Neural crest cell (in vitro differentiated cells): ENCODE data around the gene CYB561. TPM values are rescaled to one million over a fixed set of nuclear protein-coding genes. Genes with fewer than 3 reads are reported as not detected.

ENCODE experiments used
- DNase-seq: peaks from one replicate; pipeline ENCODE4 v3.0.0; 2021; ENCODE audit warnings: low read depth, mixed read lengths, low spot score
- H3K27ac Mint-ChIP-seq: one replicate; pipeline ENCODE4 v1.8.0; 2021; ENCODE audit warnings: mild to moderate bottlenecking, mixed read lengths; ENCODE audit not compliant: unreplicated experiment
- H3K27me3 Mint-ChIP-seq: 2 replicates; pipeline ENCODE4 v1.8.0; 2021; ENCODE audit warnings: low read depth, mild to moderate bottlenecking, mixed read lengths
- H3K36me3 Mint-ChIP-seq: 2 replicates; pipeline ENCODE4 v1.8.0; 2021; ENCODE audit warnings: low read depth, mild to moderate bottlenecking, mixed read lengths
- H3K4me1 Mint-ChIP-seq: 2 replicates; pipeline ENCODE4 v1.8.0; 2021; ENCODE audit warnings: mixed read lengths
- H3K4me3 Mint-ChIP-seq: one replicate; pipeline ENCODE4 v1.8.0; 2021; ENCODE audit warnings: mild to moderate bottlenecking, mixed read lengths
- H3K9me3 Mint-ChIP-seq: 2 replicates; pipeline ENCODE4 v1.8.0; 2021; ENCODE audit warnings: mixed read lengths
- total RNA-seq: library from RNA; stranded (reverse); gene quantifications from 2 replicates; pipeline ENCODE4 v1.2.1, GENCODE V29; 2021
- TF ChIP-seq, protein P1 (sequence below): fragments of 200-600 bp; sonication (generic); conservative IDR thresholded peaks from 2 replicates; pipeline ENCODE4 v1.5.0; 2021; ENCODE audit warnings: antibody characterized with exemption, mild to moderate bottlenecking

The CYB561 gene
- total RNA-seq, 1 donor from 2014 or later = 12.2 TPM

GRCh38 chr17:63440127-63440769 is 5.9 kb downstream of the CYB561 start:
- Mint-ChIP-seq H3K4me1 (peaks cover 20% of the 10 kb centered on the region), H3K4me3 (peak overlapping the region; percentile 39), H3K9me3 (no peaks in the 10 kb centered on the region), H3K27ac (no peak overlapping the region), H3K27me3 (peaks cover 12% of the 10 kb centered on the region), H3K36me3 (no peaks in the 10 kb centered on the region)
- TF ChIP-seq, protein P1, sequence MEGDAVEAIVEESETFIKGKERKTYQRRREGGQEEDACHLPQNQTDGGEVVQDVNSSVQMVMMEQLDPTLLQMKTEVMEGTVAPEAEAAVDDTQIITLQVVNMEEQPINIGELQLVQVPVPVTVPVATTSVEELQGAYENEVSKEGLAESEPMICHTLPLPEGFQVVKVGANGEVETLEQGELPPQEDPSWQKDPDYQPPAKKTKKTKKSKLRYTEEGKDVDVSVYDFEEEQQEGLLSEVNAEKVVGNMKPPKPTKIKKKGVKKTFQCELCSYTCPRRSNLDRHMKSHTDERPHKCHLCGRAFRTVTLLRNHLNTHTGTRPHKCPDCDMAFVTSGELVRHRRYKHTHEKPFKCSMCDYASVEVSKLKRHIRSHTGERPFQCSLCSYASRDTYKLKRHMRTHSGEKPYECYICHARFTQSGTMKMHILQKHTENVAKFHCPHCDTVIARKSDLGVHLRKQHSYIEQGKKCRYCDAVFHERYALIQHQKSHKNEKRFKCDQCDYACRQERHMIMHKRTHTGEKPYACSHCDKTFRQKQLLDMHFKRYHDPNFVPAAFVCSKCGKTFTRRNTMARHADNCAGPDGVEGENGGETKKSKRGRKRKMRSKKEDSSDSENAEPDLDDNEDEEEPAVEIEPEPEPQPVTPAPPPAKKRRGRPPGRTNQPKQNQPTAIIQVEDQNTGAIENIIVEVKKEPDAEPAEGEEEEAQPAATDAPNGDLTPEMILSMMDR = no peak
- no peak for DNase-seq

GRCh38 chr17:63439687-63440086 is 6.4 kb downstream of the CYB561 start:
- no peak overlapping the region for H3K27ac Mint-ChIP-seq
- H3K27me3 Mint-ChIP-seq = peaks cover 6% of the 10 kb centered on the region
- H3K36me3 Mint-ChIP-seq = no peaks in the 10 kb centered on the region
- no peak for DNase-seq
- no peaks in the 10 kb centered on the region for H3K9me3 Mint-ChIP-seq
- peak overlapping the region; percentile 39 for H3K4me3 Mint-ChIP-seq
- TF ChIP-seq, protein P1 = no peak
- peaks cover 15% of the 10 kb centered on the region for H3K4me1 Mint-ChIP-seq

- TF ChIP-seq, protein P1 = no peak
- H3K27me3 Mint-ChIP-seq = peaks cover 3% of the 10 kb centered on the region
- peaks cover 22% of the 10 kb centered on the region for H3K4me1 Mint-ChIP-seq
- DNase-seq = no peak
- peak overlapping the region; percentile 62 for H3K27ac Mint-ChIP-seq
- H3K4me3 Mint-ChIP-seq = no peak overlapping the region
- H3K9me3 Mint-ChIP-seq = no peaks in the 10 kb centered on the region
- H3K36me3 Mint-ChIP-seq = no peaks in the 10 kb centered on the region
Measured at GRCh38 chr17:63438092-63439051, 7.7 kb downstream of the CYB561 start.

DNA sequence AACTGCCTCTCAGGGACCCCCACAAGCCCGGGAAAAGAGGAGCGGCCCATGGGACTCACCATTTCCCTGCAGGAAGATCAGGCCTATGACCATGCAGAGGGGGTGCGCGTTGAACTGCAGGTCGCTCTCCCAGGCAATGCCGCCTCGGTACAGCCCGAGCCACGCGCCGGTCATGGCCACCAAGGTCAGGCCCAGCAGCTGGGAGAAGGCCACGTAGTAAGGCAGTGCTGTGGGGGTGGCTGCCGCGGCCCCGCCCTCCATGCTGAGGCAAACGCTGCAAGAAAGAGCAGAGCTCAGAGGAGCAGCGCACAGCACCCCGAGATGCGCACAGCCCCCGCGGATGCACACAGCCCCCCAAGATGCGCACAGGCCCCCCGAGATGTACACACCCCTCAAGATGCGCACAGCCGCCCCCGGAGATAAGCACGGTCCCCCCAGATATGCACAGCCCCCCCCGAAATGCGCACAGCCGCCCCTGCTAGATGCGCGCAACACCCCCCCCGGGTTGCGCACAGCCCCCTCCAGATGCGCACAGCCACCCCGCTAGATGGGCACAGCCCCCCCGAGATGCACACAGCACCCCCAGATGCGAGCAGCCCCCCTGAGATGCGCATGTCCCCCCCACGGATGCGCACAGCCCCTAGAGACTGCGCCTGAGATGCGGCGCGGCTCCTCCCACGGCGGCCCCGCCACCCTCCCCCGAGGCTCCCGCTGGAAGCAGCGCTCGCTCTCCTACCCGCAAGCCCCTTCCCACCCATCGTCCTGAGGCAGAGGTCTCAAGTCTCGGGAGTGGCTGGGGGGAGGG is 8.6 kb downstream of the CYB561 start:
- TF ChIP-seq, protein P1 = no peak
- Mint-ChIP-seq H3K27me3 (peaks cover 1% of the 10 kb centered on the region), H3K27ac (no peak overlapping the region), H3K4me3 (no peak overlapping the region), H3K4me1 (peaks cover 24% of the 10 kb centered on the region), H3K9me3 (no peaks in the 10 kb centered on the region), H3K36me3 (no peaks in the 10 kb centered on the region)
- DNase-seq = no peak

DNA sequence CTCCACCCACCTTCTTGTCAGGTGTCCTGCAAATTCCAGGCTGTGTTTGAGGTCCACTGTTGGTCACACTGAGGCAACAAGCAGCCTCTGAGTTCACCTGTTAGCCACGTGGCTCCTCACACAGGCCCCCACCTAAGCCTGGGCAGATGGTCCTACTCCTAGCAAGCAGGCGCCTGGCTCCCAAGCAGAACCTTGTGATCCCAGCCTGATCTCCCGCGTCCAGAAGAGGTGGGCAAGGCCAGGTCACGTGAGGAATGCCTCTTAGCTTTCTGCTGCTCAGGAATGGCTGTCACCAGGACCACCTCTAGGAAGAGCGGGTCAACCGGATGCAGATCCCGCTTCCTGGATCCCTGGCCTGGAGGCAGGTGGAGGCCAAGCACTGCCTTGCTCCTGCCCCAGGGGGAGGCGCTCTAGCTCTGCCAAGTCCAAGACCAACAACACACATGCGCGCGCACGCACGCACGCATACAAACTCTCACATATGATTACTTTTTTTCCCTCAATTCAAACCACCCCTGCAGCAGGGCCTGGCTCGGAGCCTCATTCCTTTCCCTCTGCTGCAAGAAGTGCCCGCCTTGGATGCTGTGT is 9.5 kb downstream of the CYB561 start:
- Mint-ChIP-seq H3K27me3 (no peaks in the 10 kb centered on the region), H3K4me3 (no peak overlapping the region), H3K4me1 (peaks cover 27% of the 10 kb centered on the region), H3K9me3 (no peaks in the 10 kb centered on the region), H3K27ac (peak overlapping the region; percentile 19), H3K36me3 (no peaks in the 10 kb centered on the region)
- TF ChIP-seq, protein P1 = no peak
- no peak for DNase-seq
